Endothelial cell of umbilical vein (primary cell): ENCODE measurements around the gene PPM1L. TPM values are rescaled to one million over a fixed set of nuclear protein-coding genes. Genes with fewer than 3 reads are reported as not detected.

ENCODE experiments used
- BruUV-seq: library from RNA; stranded (reverse); fragments of 400-500 nt; replicated peaks from 2 replicates; lab custom pipeline; 2021; lab: Mats Ljungman, UMichigan
- CTCF ChIA-PET: fragments of 300-600, 350-600 bp; sonication (Branson Sonifier 250); formaldehyde crosslinking; loops from one replicate; lab custom pipeline; 2021; ENCODE audit warnings: antibody characterized with exemption, inconsistent platforms; lab: Charles Lee
- POLR2A ChIA-PET: fragments of 300-600, 350-600 bp; sonication (Branson Sonifier 250); formaldehyde crosslinking; loops from one replicate; lab custom pipeline; 2021; ENCODE audit warnings: antibody characterized with exemption, inconsistent platforms; lab: Charles Lee
- DNase-seq: peaks from one replicate; pipeline ENCODE4 v3.0.0-alpha.2; 2011; ENCODE audit warnings: low read depth, low spot score
- FAIRE-seq: peaks from 2 replicates; lab custom pipeline; 2011; peaks lifted over from hg19 to GRCh38; lab: Jason Lieb, UNC
- H2AFZ ChIP-seq: 2 replicates; pipeline ENCODE4 v1.6.0; 2012; ENCODE audit warnings: low read depth, low read length, control low read depth, inconsistent platforms
- H3K27ac ChIP-seq: 2 replicates; pipeline ENCODE4 v1.5.1; 2011; ENCODE audit warnings: low read depth, mild to moderate bottlenecking, control low read depth, low read length, moderate library complexity; ENCODE audit not compliant: insufficient read depth
- H3K27me3 ChIP-seq, 2 experiments: 2 replicates each; pipeline versions ENCODE4 v1.6.0 to v1.6.1; 2011; ENCODE audit warnings: low read length in 2 of 2, mixed read lengths in 1 of 2; ENCODE audit not compliant: control insufficient read depth in 2 of 2, insufficient read depth in 2 of 2
- H3K36me3 ChIP-seq, 2 experiments: 2 replicates in 1 of 2; 3 replicates in 1 of 2; pipeline ENCODE4 v1.5.1; 2011; ENCODE audit warnings: low read length in 2 of 2, mild to moderate bottlenecking in 1 of 2, moderate library complexity in 1 of 2; ENCODE audit not compliant: control insufficient read depth in 2 of 2, insufficient read depth in 2 of 2; ENCODE audit errors: extremely low read depth in 1 of 2
- H3K4me1 ChIP-seq: 3 replicates; pipeline ENCODE4 v1.5.1; 2011; ENCODE audit warnings: mild to moderate bottlenecking, low read length; ENCODE audit not compliant: control insufficient read depth, insufficient read depth; ENCODE audit errors: extremely low read depth
- H3K4me2 ChIP-seq: 2 replicates; pipeline ENCODE4 v1.6.1; 2011; ENCODE audit warnings: low read length, control low read depth, mixed read lengths; ENCODE audit not compliant: insufficient read depth
- H3K4me3 ChIP-seq, 3 experiments: fragments of 200-600 bp in 1 of 3; sonication (generic), shearing (Covaris generic) in 1 of 3; replicated peaks in 1 of 3; 2 replicates each; pipeline ENCODE4 v1.5.1; 2011 to 2016; ENCODE audit warnings: control low read depth in 3 of 3, low read length in 3 of 3, mild to moderate bottlenecking in 2 of 3, inconsistent platforms in 1 of 3, low read depth in 1 of 3, moderate library complexity in 1 of 3; ENCODE audit not compliant: insufficient read depth in 1 of 3
- H3K79me2 ChIP-seq: 2 replicates; pipeline ENCODE4 v1.6.0; 2012; ENCODE audit warnings: low read length, inconsistent platforms; ENCODE audit not compliant: control insufficient read depth, insufficient read depth
- H3K9ac ChIP-seq: replicated peaks from 2 replicates; pipeline ENCODE3; 2011; ENCODE audit warnings: low read length, control low read depth; ENCODE audit not compliant: insufficient read depth; ENCODE audit errors: extremely low read depth
- H3K9me1 ChIP-seq: replicated peaks from 3 replicates; pipeline ENCODE4 v1.6.0; 2011; ENCODE audit warnings: mild to moderate bottlenecking, low read length; ENCODE audit not compliant: control insufficient read depth, insufficient read depth; ENCODE audit errors: extremely low read depth
- H3K9me3 ChIP-seq: replicated peaks from 2 replicates; pipeline ENCODE4 v1.5.1; 2012; ENCODE audit warnings: low read length, inconsistent platforms; ENCODE audit not compliant: control insufficient read depth, insufficient read depth
- H4K20me1 ChIP-seq: replicated peaks from 2 replicates; pipeline ENCODE3; 2011; ENCODE audit warnings: mild to moderate bottlenecking, low read length; ENCODE audit not compliant: control insufficient read depth, insufficient read depth; ENCODE audit errors: extremely low read depth
- CTCF ChIP-seq, 2 donors: IDR thresholded peaks; 1 replicate in 1 of 2; 2 replicates in 1 of 2; pipeline ENCODE4 v1.5.1; 2011; ENCODE audit warnings: low read length in 2 of 2, mild to moderate bottlenecking in 2 of 2, moderate library complexity in 2 of 2, control low read depth in 1 of 2, inconsistent platforms in 1 of 2, low read depth in 1 of 2; ENCODE audit not compliant: insufficient read depth in 1 of 2; ENCODE audit errors: extremely low read depth in 1 of 2
- EZH2 ChIP-seq: IDR thresholded peaks from 2 replicates; pipeline ENCODE4 v1.6.1; 2012; ENCODE audit warnings: borderline replicate concordance, low read depth, mild to moderate bottlenecking, moderate library complexity, low read length, inconsistent platforms; ENCODE audit not compliant: severe bottlenecking
- FOS ChIP-seq: IDR thresholded peaks from 2 replicates; pipeline ENCODE4 v1.6.1; 2011; ENCODE audit warnings: mild to moderate bottlenecking, low read length, moderate library complexity, borderline replicate concordance; ENCODE audit not compliant: insufficient read depth
- GATA2 ChIP-seq: IDR thresholded peaks from 2 replicates; pipeline ENCODE4 v1.7.0; 2011; ENCODE audit warnings: low read depth, mild to moderate bottlenecking, moderate library complexity, mixed read lengths, low read length; ENCODE audit not compliant: insufficient read length, insufficient read depth
- JUN ChIP-seq: IDR thresholded peaks from 2 replicates; pipeline ENCODE4 v1.6.1; 2011; ENCODE audit warnings: borderline replicate concordance, low read depth; ENCODE audit not compliant: insufficient read length, insufficient read depth
- MYC ChIP-seq: IDR thresholded peaks from one replicate; pipeline ENCODE4 v1.6.1; 2011; ENCODE audit warnings: mild to moderate bottlenecking, low read depth, low read length
- POLR2A ChIP-seq: IDR thresholded peaks from 2 replicates; pipeline ENCODE4 v1.6.1; 2012; ENCODE audit warnings: low read depth, mild to moderate bottlenecking, control low read depth, low read length
- POLR2AphosphoS5 ChIP-seq: IDR thresholded peaks from 2 replicates; pipeline ENCODE4 v1.6.1; 2012; ENCODE audit warnings: low read depth, mild to moderate bottlenecking, control low read depth, low read length, moderate library complexity; ENCODE audit not compliant: insufficient read depth
- dilution Hi-C: fragments of 300-500 bp; cut with MboI; formaldehyde crosslinking; loops from one replicate; pipeline ENCODE4 v1.15.0; 2019; ENCODE audit warnings: low sequenced_read_pairs; ENCODE audit not compliant: extremely low pct_ligation_motif_present
- intact Hi-C: fragments of 100-400 bp; cut with micrococcal nuclease; formaldehyde crosslinking; loops from one replicate; pipeline ENCODE4 v1.10.0; 2022
- polyA plus RNA-seq, 4 experiments: library from polyadenylated mRNA; depleted of rRNA in 3 of 4; stranded (reverse) in 3 of 4; unstranded in 1 of 4; fragments of >200 nt; gene quantifications; 2 replicates each; pipeline versions ENCODE4 v1.2.1 to v1.2.3, GENCODE V29; 2011 to 2012; ENCODE audit warnings: missing spikeins in 1 of 4
- total RNA-seq: library from RNA; stranded (reverse); gene quantifications from 2 replicates; pipeline ENCODE4 v1.2.3, GENCODE V29; 2021

The PPM1L gene
- total and polyA plus RNA-seq, 2 donors (not counting 3 experiments of a cell fraction or from before 2014, with no cell fraction given): 0.63 to 2.9 TPM

DNA sequence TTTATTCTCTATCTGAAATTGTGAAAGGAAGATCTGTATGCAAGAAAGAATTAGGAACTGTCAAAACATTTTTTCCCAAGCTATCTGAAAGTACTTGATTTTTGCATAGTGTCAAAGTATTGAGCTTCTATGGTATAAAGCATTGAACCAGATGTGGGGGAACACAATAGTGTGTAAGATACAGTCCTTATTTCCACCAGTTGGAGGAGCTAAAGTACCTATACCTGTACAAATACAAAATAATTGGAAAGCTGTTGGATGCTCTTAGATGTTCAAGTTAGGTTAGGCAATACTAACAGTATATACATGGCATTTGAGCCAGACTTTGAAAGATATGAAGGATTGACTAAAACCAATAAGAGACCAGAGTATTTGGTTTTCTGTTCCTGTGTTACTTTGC is 200.8 kb downstream of the PPM1L start:
- H3K9me3 ChIP-seq: no peaks in the 10 kb centered on the region
- no peak overlapping the region for H3K4me2 ChIP-seq
- H3K4me3 ChIP-seq: no peak overlapping the region
- H3K4me1 ChIP-seq: no peaks in the 10 kb centered on the region
- FAIRE-seq (no peak), DNase-seq (peak; percentile 50)
- no peak overlapping the region for H2AFZ ChIP-seq
- no peaks in the 10 kb centered on the region for H3K79me2 ChIP-seq
- H3K9me1 ChIP-seq: no peaks in the 10 kb centered on the region
- no peak for TF ChIP-seq FOS
- TF ChIP-seq POLR2AphosphoS5: no peak
- TF ChIP-seq JUN: no peak
- TF ChIP-seq MYC: no peak
- TF ChIP-seq POLR2A: no peak
- TF ChIP-seq CTCF (IDR thresholded peaks at IDR 0.05; ENCODE audit: extremely low read depth in 1 of 2, insufficient read depth in 1 of 2, low read depth in 1 of 2, low read length in 2 of 2): peak; percentile 25 to 35
- TF ChIP-seq EZH2: no peak
- no peak for TF ChIP-seq GATA2
- ChIA-PET CTCF (interaction anchor here (0.6 to 2.9 kb wide), 57 partner anchors 9 to 467 kb away, joined by 3 to 56 read pairs (median 5); partner anchors contain the start of gene B3GALNT1), POLR2A (no interaction called here)
- H3K36me3 ChIP-seq: no peaks in the 10 kb centered on the region
- H4K20me1 ChIP-seq: no peaks in the 10 kb centered on the region
- H3K27me3 ChIP-seq: no peaks in the 10 kb centered on the region
- intact Hi-C loops: loop anchor here (1.0 to 5.0 kb wide), 5 partner anchors 214 to 468 kb away; no protein-coding TSS in a partner anchor
- dilution Hi-C loops: no loop called here
- BruUV-seq: no TSS peak
- no peak overlapping the region for H3K9ac ChIP-seq
- H3K27ac ChIP-seq: no peak overlapping the region
